ENCODE measurements around the gene R3HDM4. TPM values are rescaled to one million over a fixed set of nuclear protein-coding genes. Genes with fewer than 3 reads are reported as not detected.
A peak's percentile ranks its signal among the peaks of the same experiment; 100 is the strongest.

The R3HDM4 gene
- total and polyA plus RNA-seq, 9 of the 15 experiments (the other 6 are each of a cell fraction or from before 2014, with no cell fraction given), result 3.2 to 154 (median 59.0) TPM

DNA sequence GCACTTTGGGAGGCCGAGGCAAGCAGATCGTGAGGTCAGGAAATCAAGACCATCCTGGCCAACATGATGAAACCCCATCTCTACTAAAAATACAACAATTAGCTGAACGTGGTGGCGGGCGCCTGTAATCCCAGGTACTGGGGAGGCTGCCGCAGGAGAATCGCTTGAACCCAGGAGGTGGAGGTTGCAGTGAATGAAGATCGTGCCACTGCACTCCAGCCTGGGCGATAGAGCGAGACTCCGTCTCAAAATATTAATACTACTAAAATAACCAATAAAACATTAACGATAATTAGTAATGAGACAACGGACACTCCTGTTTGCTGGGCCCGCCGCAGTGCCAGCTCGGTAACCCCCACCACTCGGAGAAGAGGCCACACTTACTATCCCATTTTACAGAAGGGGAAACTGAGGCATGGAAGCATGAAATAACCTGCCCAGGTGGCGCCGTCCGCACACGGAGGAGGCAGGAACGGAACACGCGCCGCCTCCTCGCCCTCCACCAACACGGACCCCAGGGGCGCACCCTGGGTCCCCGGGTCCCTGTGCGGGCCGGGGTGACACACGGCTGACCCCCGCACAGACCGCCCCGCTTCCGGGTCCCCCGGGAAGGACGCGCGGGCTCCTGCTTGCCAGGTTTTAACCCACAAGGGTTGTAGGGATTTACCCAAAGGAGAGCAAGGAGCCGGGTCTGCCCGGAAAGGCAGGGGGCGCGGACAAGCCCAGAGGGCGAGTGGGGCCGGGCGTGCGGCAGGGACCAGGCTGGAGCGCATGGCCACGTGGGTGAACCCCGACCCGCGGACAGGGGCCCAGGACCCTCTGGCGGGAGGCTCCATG is 1.6 kb downstream of the R3HDM4 start (continued):
- TF ChIP-seq SIRT6 (IDR thresholded peaks at IDR 0.05; ENCODE audit: low read depth, low read length) (no peak), ZNF311 (CRISPR knock-in tag; IDR thresholded peaks at IDR 0.05) (no peak), ZNF217 (CRISPR knock-in tag; IDR thresholded peaks at IDR 0.05) (no peak), TOE1 (IDR thresholded peaks at IDR 0.05; ENCODE audit: borderline replicate concordance) (no peak; the same call in 1 of the 2 replicates), TOE1 (CRISPR knock-in tag; IDR thresholded peaks at IDR 0.05; ENCODE audit: borderline replicate concordance, low read depth) (no peak), TAF15 (IDR thresholded peaks at IDR 0.05; ENCODE audit: low read depth, low read length) (no peak), FOXM1 (IDR thresholded peaks at IDR 0.05; ENCODE audit: low read depth) (no peak), FOXM1 (CRISPR knock-in tag; IDR thresholded peaks at IDR 0.05; ENCODE audit: low read depth) (no peak), MIER1 (IDR thresholded peaks at IDR 0.05; ENCODE audit: low read depth) (no peak; the same call in 1 of the 2 replicates), MBD2 (IDR thresholded peaks at IDR 0.05; ENCODE audit: borderline replicate concordance, low read depth) (no peak), NFE2 (IDR thresholded peaks at IDR 0.05; ENCODE audit: low read depth) (no peak), BACH1 (tag; IDR thresholded peaks at IDR 0.05) (no peak), ADNP (tag; IDR thresholded peaks at IDR 0.05) (peak; percentile 84), TSC22D4 (tag; IDR thresholded peaks at IDR 0.05) (no peak), SMAD2 (IDR thresholded peaks at IDR 0.05; ENCODE audit: low read depth, low read length) (no peak), NR3C1 (CRISPR knock-in tag; IDR thresholded peaks at IDR 0.05) (no peak), ZNF75A (CRISPR knock-in tag; IDR thresholded peaks at IDR 0.05) (no peak), ZNF589 (CRISPR knock-in tag; IDR thresholded peaks at IDR 0.05; ENCODE audit: low read depth) (no peak), HIVEP1 (CRISPR knock-in tag; IDR thresholded peaks at IDR 0.05) (no peak), PURB (CRISPR knock-in tag; IDR thresholded peaks at IDR 0.05; ENCODE audit: low read depth) (no peak), ARHGAP35 (IDR thresholded peaks at IDR 0.05; ENCODE audit: partially characterized antibody) (no peak)
- TF ChIP-seq, protein P1, sequence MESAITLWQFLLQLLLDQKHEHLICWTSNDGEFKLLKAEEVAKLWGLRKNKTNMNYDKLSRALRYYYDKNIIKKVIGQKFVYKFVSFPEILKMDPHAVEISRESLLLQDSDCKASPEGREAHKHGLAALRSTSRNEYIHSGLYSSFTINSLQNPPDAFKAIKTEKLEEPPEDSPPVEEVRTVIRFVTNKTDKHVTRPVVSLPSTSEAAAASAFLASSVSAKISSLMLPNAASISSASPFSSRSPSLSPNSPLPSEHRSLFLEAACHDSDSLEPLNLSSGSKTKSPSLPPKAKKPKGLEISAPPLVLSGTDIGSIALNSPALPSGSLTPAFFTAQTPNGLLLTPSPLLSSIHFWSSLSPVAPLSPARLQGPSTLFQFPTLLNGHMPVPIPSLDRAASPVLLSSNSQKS (CRISPR knock-in tag; IDR thresholded peaks at IDR 0.05), result no peak
- TF ChIP-seq, protein P2, sequence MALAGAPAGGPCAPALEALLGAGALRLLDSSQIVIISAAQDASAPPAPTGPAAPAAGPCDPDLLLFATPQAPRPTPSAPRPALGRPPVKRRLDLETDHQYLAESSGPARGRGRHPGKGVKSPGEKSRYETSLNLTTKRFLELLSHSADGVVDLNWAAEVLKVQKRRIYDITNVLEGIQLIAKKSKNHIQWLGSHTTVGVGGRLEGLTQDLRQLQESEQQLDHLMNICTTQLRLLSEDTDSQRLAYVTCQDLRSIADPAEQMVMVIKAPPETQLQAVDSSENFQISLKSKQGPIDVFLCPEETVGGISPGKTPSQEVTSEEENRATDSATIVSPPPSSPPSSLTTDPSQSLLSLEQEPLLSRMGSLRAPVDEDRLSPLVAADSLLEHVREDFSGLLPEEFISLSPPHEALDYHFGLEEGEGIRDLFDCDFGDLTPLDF (CRISPR knock-in tag; IDR thresholded peaks at IDR 0.05), result no peak
- TF ChIP-seq, protein P3, sequence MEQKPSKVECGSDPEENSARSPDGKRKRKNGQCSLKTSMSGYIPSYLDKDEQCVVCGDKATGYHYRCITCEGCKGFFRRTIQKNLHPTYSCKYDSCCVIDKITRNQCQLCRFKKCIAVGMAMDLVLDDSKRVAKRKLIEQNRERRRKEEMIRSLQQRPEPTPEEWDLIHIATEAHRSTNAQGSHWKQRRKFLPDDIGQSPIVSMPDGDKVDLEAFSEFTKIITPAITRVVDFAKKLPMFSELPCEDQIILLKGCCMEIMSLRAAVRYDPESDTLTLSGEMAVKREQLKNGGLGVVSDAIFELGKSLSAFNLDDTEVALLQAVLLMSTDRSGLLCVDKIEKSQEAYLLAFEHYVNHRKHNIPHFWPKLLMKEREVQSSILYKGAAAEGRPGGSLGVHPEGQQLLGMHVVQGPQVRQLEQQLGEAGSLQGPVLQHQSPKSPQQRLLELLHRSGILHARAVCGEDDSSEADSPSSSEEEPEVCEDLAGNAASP (IDR thresholded peaks at IDR 0.05), result no peak
- TF ChIP-seq, protein P4, sequence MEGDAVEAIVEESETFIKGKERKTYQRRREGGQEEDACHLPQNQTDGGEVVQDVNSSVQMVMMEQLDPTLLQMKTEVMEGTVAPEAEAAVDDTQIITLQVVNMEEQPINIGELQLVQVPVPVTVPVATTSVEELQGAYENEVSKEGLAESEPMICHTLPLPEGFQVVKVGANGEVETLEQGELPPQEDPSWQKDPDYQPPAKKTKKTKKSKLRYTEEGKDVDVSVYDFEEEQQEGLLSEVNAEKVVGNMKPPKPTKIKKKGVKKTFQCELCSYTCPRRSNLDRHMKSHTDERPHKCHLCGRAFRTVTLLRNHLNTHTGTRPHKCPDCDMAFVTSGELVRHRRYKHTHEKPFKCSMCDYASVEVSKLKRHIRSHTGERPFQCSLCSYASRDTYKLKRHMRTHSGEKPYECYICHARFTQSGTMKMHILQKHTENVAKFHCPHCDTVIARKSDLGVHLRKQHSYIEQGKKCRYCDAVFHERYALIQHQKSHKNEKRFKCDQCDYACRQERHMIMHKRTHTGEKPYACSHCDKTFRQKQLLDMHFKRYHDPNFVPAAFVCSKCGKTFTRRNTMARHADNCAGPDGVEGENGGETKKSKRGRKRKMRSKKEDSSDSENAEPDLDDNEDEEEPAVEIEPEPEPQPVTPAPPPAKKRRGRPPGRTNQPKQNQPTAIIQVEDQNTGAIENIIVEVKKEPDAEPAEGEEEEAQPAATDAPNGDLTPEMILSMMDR (IDR thresholded peaks at IDR 0.05 in 2 of 3, conservative IDR thresholded peaks at IDR 0.05 in 1 of 3; ENCODE audit: insufficient read depth in 2 of 3, low read depth in 1 of 3, low read length in 3 of 3), result no peak; a peak in 1 of 6 replicates

All from K562 (cell line).